ENCODE data around the gene GLIS1.

The GLIS1 gene

GRCh38 chr1:53582211-53583020, 156.5 kb downstream of the GLIS1 start:
- DNase-seq (ENCODE audit: low read depth in 2 of 2, low spot score in 1 of 2) = peak in 1 of 2 donors; percentile 20

GRCh38 chr1:53581476-53581875, 157.5 kb downstream of the GLIS1 start:
- no peak for DNase-seq (ENCODE audit: low read depth in 2 of 2, low spot score in 1 of 2)

- DNase-seq (ENCODE audit: low read depth in 2 of 2, low spot score in 1 of 2) = no peak
Measured at GRCh38 chr1:53580739-53581475, 158.1 kb downstream of the GLIS1 start.

- DNase-seq (ENCODE audit: low read depth in 2 of 2, low spot score in 1 of 2) = no peak
Measured at GRCh38 chr1:53580009-53580400, 159.0 kb downstream of the GLIS1 start.

GRCh38 chr1:53579221-53580008, 159.5 kb downstream of the GLIS1 start:
- no peak for DNase-seq (ENCODE audit: low read depth in 2 of 2, low spot score in 1 of 2)

- no peak for DNase-seq (ENCODE audit: low read depth in 2 of 2, low spot score in 1 of 2)
Measured at GRCh38 chr1:53578358-53578757, 160.6 kb downstream of the GLIS1 start.

GRCh38 chr1:53577761-53578100, 161.2 kb downstream of the GLIS1 start:
- no peak for DNase-seq (ENCODE audit: low read depth in 2 of 2, low spot score in 1 of 2)

- no peak for DNase-seq (ENCODE audit: low read depth in 2 of 2, low spot score in 1 of 2)
Measured at GRCh38 chr1:53576866-53577760, 161.9 kb downstream of the GLIS1 start.

GRCh38 chr1:53576381-53576801, 162.6 kb downstream of the GLIS1 start:
- DNase-seq (ENCODE audit: low read depth in 2 of 2, low spot score in 1 of 2) = no peak

- no peak for DNase-seq (ENCODE audit: low read depth in 2 of 2, low spot score in 1 of 2)
Measured at GRCh38 chr1:53575955-53576320, 163.0 kb downstream of the GLIS1 start.

- DNase-seq (ENCODE audit: low read depth in 2 of 2, low spot score in 1 of 2) = no peak
Measured at GRCh38 chr1:53575141-53575954, 163.6 kb downstream of the GLIS1 start.

GRCh38 chr1:53574621-53575020, 164.3 kb downstream of the GLIS1 start:
- DNase-seq (ENCODE audit: low read depth in 2 of 2, low spot score in 1 of 2) = no peak

GRCh38 chr1:53573931-53574330, 165.0 kb downstream of the GLIS1 start:
- no peak for DNase-seq (ENCODE audit: low read depth in 2 of 2, low spot score in 1 of 2)

GRCh38 chr1:53573522-53573921, 165.4 kb downstream of the GLIS1 start:
- DNase-seq (ENCODE audit: low read depth in 2 of 2, low spot score in 1 of 2) = no peak

GRCh38 chr1:53572815-53573173, 166.2 kb downstream of the GLIS1 start:
- no peak for DNase-seq (ENCODE audit: low read depth in 2 of 2, low spot score in 1 of 2)

- DNase-seq (ENCODE audit: low read depth in 2 of 2, low spot score in 1 of 2) = no peak
Measured at GRCh38 chr1:53572065-53572814, 166.7 kb downstream of the GLIS1 start.

GRCh38 chr1:53568540-53568939, 170.4 kb downstream of the GLIS1 start:
- no peak for DNase-seq (ENCODE audit: low read depth in 2 of 2, low spot score in 1 of 2)

GRCh38 chr1:53567851-53568250, 171.1 kb downstream of the GLIS1 start:
- DNase-seq (ENCODE audit: low read depth in 2 of 2, low spot score in 1 of 2) = no peak

GRCh38 chr1:53567450-53567849, 171.5 kb downstream of the GLIS1 start:
- no peak for DNase-seq (ENCODE audit: low read depth in 2 of 2, low spot score in 1 of 2)

Measured in stimulated activated CD8-positive, alpha-beta memory T cell treated with anti-CD3 and anti-CD28 coated beads, Interleukin-4, amount 100 ng/mL, for 4 hours (primary cell).